Hepatocyte (in vitro differentiated cells): ENCODE results near the gene TNFRSF1A. TPM values are rescaled to one million over a fixed set of nuclear protein-coding genes. Genes with fewer than 3 reads are reported as not detected.

Experiments
- DNase-seq: peaks from one replicate; pipeline ENCODE4 v3.0.0-alpha.2; 2016; ENCODE audit warnings: low spot score
- H2AFZ ChIP-seq: fragments of 200-600 bp; sonication (generic); 2 replicates; pipeline ENCODE4 v1.6.0; 2016; ENCODE audit warnings: antibody characterized with exemption, mild to moderate bottlenecking
- H3K27ac ChIP-seq: fragments of 200-600 bp; sonication (generic); 2 replicates; pipeline ENCODE4 v1.5.1; 2016; ENCODE audit warnings: mild to moderate bottlenecking
- H3K27me3 ChIP-seq: fragments of 200-600 bp; sonication (generic); 2 replicates; pipeline ENCODE4 v1.6.1; 2016
- H3K36me3 ChIP-seq: fragments of 200-600 bp; sonication (generic); replicated peaks from 2 replicates; pipeline ENCODE4 v1.5.1; 2016; ENCODE audit warnings: low read depth; ENCODE audit not compliant: insufficient read depth
- H3K4me1 ChIP-seq: fragments of 200-600 bp; sonication (generic); 2 replicates; pipeline ENCODE4 v1.5.1; 2016; ENCODE audit warnings: mild to moderate bottlenecking, moderate library complexity; ENCODE audit not compliant: insufficient read depth
- H3K4me2 ChIP-seq: fragments of 200-600 bp; sonication (generic); 2 replicates; pipeline ENCODE4 v1.6.0; 2016
- H3K4me3 ChIP-seq: fragments of 200-600 bp; sonication (generic); 2 replicates; pipeline ENCODE4 v1.5.1; 2016; ENCODE audit warnings: mild to moderate bottlenecking
- H3K79me2 ChIP-seq: fragments of 200-600 bp; sonication (generic); 2 replicates; pipeline ENCODE4 v1.6.0; 2017; ENCODE audit warnings: mild to moderate bottlenecking
- H3K9me2 ChIP-seq: fragments of 200-600 bp; sonication (generic); replicated peaks from 2 replicates; pipeline ENCODE4 v1.6.0; 2017; ENCODE audit warnings: mild to moderate bottlenecking; ENCODE audit not compliant: insufficient read depth
- H3K9me3 ChIP-seq: fragments of 200-600 bp; sonication (generic); 2 replicates; pipeline ENCODE4 v1.5.1; 2016; ENCODE audit warnings: low read depth, mild to moderate bottlenecking
- H4K20me1 ChIP-seq: fragments of 200-600 bp; sonication (generic); 2 replicates; pipeline ENCODE4 v1.6.0; 2016; ENCODE audit warnings: mild to moderate bottlenecking; ENCODE audit not compliant: insufficient read depth, poor library complexity, severe bottlenecking
- CTCF ChIP-seq: fragments of 200-600 bp; sonication (generic); IDR thresholded peaks from 2 replicates; pipeline ENCODE4 v1.5.1; 2016; ENCODE audit warnings: antibody characterized with exemption, mild to moderate bottlenecking; ENCODE audit not compliant: poor library complexity
- EZH2 ChIP-seq: fragments of 200-600 bp; sonication (generic); IDR thresholded peaks from 2 replicates; pipeline ENCODE4 v1.6.1; 2016; ENCODE audit warnings: antibody characterized with exemption, mild to moderate bottlenecking, borderline replicate concordance
- EZH2phosphoT487 ChIP-seq: fragments of 200-600 bp; sonication (generic); IDR thresholded peaks from one replicate; pipeline ENCODE4 v1.6.1; 2018; ENCODE audit warnings: antibody characterized with exemption, mild to moderate bottlenecking, low read depth, moderate library complexity; ENCODE audit not compliant: unreplicated experiment, severe bottlenecking
- WGBS: methylation state at CpG from one replicate; pipeline ENCODE4 v1.1.6; 2016; ENCODE audit warnings: low lambda C conversion rate; ENCODE audit errors: missing lambda C conversion rate; 5-methylcytosine and 5-hydroxymethylcytosine counted together
- polyA plus RNA-seq: library from polyadenylated mRNA; unstranded; fragments of >200 nt; fragmentation: Nextera tagmentation; extraction: Ambion mirVana; gene quantifications from 2 replicates; pipeline ENCODE4 v1.2.1, GENCODE V29; 2016
- total RNA-seq: library from RNA; depleted of rRNA; stranded (reverse); fragments of >200 nt; gene quantifications from 2 replicates; pipeline ENCODE4 v1.2.3, GENCODE V29; 2014

The TNFRSF1A gene
- total and polyA plus RNA-seq, 2 experiments from 2014 or later = 147 to 168 TPM

DNA sequence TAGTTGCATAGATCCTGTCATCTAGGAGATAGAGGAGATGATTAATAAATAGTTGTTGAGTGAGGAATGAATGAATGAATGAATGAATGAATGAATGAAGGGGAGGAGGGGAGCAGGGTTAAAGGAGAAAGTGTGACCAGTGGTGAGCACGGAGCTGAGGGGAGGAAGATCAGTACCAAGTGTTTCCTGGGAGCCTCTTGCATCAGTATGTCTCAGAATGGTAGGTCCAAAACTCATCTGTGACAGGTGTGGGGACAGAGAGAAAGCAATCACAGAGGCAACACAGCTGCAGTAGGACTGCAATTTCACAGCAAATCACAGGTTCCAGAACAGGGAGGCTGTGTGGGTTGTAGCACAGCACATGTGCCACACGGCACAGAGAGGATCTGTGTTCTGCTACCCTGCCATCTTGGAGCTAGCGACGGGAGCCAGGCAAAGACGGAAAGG lies 14.5 kb upstream of the TNFRSF1A start:
- no peaks in the 10 kb centered on the region for H3K79me2 ChIP-seq
- DNase-seq = no peak
- no peaks in the 10 kb centered on the region for H3K9me3 ChIP-seq
- no peak overlapping the region for H3K27ac ChIP-seq
- H3K4me2 ChIP-seq = no peak overlapping the region
- H3K36me3 ChIP-seq = no peaks in the 10 kb centered on the region
- 97% methylated on average over 5 of the region's 5 CpGs for WGBS
- H3K4me1 ChIP-seq = peaks cover 6% of the 10 kb centered on the region
- TF ChIP-seq EZH2phosphoT487 = no peak
- TF ChIP-seq EZH2 = no peak
- no peak for TF ChIP-seq CTCF
- no peaks in the 10 kb centered on the region for H4K20me1 ChIP-seq
- no peak overlapping the region for H3K4me3 ChIP-seq
- no peak overlapping the region for H2AFZ ChIP-seq
- no peaks in the 10 kb centered on the region for H3K27me3 ChIP-seq
- no peaks in the 10 kb centered on the region for H3K9me2 ChIP-seq

DNA sequence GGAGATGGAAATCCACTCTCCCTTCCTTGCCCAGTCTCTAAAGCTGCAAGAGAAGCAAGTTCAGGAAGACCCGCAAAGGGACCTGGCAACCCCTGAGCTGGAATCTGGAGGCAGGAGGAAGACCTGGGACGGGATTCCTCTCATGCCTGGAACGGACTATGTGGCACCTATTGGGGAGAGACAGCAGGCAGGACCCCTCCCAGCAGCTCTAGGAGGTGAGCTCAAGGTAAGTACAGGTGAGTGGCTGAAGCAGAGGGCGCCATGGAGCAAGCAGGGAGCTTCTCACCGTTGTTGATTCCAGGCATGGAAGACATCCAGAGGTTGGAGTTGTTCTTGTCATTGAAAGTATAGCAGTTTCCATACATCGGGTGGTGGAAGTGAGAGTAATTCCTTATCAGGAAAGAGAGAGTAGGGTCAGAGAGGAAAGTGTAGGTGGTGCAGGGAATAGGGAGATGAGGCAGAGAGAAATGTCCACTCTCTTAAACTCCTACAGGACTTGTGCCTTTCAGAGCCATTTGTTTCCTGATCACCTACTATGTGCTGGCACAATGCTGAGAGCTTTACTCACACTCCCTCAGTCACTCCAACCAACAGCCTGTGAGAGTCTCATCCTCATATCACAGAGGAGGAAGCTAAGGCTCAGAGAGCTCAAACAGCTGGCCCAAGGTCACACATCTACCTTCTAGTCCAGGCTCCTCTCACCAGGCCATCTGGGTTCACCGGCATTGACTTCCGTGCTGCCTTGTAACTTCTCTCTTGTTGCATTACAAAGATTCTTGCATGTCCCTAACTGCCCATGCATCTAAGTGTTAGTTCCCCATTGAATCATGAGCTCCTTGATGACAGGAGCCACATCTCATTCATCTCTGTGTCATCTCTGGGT lies 13.9 kb upstream of the TNFRSF1A start:
- 76% methylated on average over 8 of the region's 8 CpGs for WGBS
- no peak overlapping the region for H3K4me3 ChIP-seq
- no peaks in the 10 kb centered on the region for H3K9me3 ChIP-seq
- no peaks in the 10 kb centered on the region for H3K79me2 ChIP-seq
- H3K27ac ChIP-seq = no peak overlapping the region
- no peak for TF ChIP-seq CTCF
- TF ChIP-seq EZH2 = no peak
- no peak for TF ChIP-seq EZH2phosphoT487
- H4K20me1 ChIP-seq = no peaks in the 10 kb centered on the region
- peaks cover 6% of the 10 kb centered on the region for H3K4me1 ChIP-seq
- no peak overlapping the region for H3K4me2 ChIP-seq
- H2AFZ ChIP-seq = no peak overlapping the region
- no peaks in the 10 kb centered on the region for H3K9me2 ChIP-seq
- DNase-seq = no peak
- no peaks in the 10 kb centered on the region for H3K27me3 ChIP-seq
- H3K36me3 ChIP-seq = no peaks in the 10 kb centered on the region

DNA sequence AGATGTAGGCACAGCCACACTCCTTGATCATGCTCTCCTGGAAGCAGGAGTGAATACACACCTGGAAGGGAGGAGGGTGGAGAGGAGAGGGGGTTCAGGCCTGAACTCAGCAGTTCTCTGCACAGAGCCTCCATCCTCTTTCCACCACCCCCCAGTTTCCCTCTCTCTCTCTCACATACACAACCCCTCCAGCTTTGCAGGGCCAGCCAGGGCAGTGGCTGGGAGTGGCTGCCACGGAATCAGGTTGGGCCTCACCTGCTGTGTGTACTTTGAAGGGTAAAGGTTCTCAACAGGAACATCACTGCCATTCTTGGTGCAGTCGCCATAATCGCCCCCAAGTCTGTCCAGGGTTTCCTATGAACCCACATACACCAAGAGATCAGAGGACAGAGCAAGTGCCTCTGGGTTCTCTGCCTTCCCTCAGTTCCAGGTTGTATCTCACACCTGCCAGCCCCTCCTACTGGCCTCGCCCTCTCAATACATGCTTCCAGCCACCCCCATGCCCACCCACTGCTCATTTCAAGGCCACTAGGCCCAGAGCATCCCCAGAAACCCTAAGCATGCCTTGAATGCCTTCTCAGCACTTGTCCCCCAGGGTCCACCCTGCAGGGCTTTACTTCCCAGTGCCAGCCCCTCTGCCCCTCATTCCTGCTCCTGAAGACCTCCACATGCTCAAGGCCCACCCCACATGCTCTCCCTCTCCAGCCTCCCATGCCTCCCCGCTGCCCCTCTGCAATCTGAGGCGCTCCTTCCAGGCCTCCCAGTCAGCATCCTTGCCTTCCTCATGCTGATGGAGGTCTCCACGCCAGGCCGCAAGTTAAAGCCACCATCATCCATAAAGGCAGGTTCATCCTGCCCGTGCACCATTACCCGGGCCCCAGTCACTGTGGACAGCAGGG lies 12.9 kb upstream of the TNFRSF1A start:
- no peak overlapping the region for H3K4me2 ChIP-seq
- no peak overlapping the region for H3K27ac ChIP-seq
- no peak overlapping the region for H2AFZ ChIP-seq
- H3K36me3 ChIP-seq = no peaks in the 10 kb centered on the region
- no peaks in the 10 kb centered on the region for H3K9me3 ChIP-seq
- no peak overlapping the region for H3K4me3 ChIP-seq
- WGBS = 92% methylated on average over 10 of the region's 10 CpGs
- no peaks in the 10 kb centered on the region for H3K4me1 ChIP-seq
- no peaks in the 10 kb centered on the region for H3K79me2 ChIP-seq
- no peaks in the 10 kb centered on the region for H4K20me1 ChIP-seq
- no peaks in the 10 kb centered on the region for H3K9me2 ChIP-seq
- no peak for TF ChIP-seq EZH2
- no peak for TF ChIP-seq EZH2phosphoT487
- no peak for TF ChIP-seq CTCF
- DNase-seq = no peak
- H3K27me3 ChIP-seq = no peaks in the 10 kb centered on the region
